IMR-90 (cell line): ENCODE data around the gene PSEN1. TPM values are rescaled to one million over a fixed set of nuclear protein-coding genes. Genes with fewer than 3 reads are reported as not detected.
"Not testable (repeated sequence)": the region's sequence is repeated elsewhere in the genome, so short reads cannot be mapped to it uniquely, and the experiment has no call there.

Experiments
- ATAC-seq: fragments of 200-7000 bp; cut with Tn5 transposase; 2 replicates; pipeline ENCODE4 v1.9.1; 2020; ENCODE audit warnings: low read depth, mild to moderate bottlenecking, moderate library complexity
- BruUV-seq: library from RNA; stranded (reverse); fragments of 400-500 nt; replicated peaks from 2 replicates; lab custom pipeline; 2021; lab: Mats Ljungman, UMichigan
- CTCF ChIA-PET: fragments of 300-600 bp; formaldehyde crosslinking; extraction: SDS; loops from one replicate; lab custom pipeline; 2021; ENCODE audit warnings: antibody characterized with exemption; lab: Yijun Ruan, JAX
- POLR2A ChIA-PET: fragments of 300-600 bp; sonication (Branson Sonifier 250); formaldehyde crosslinking; loops from one replicate; lab custom pipeline; 2022; ENCODE audit warnings: antibody characterized with exemption; ENCODE audit not compliant: unreplicated experiment; lab: Charles Lee
- DNase-seq: peaks from one replicate; pipeline ENCODE4 v3.0.0; 2013
- H2AFZ ChIP-seq: replicated peaks from 2 replicates; pipeline ENCODE3; 2013; ENCODE audit warnings: low read length, mild to moderate bottlenecking; ENCODE audit not compliant: poor library complexity
- H2AK5ac ChIP-seq: 2 replicates; pipeline ENCODE4 v1.6.1; 2013; ENCODE audit warnings: low read depth, low read length, inconsistent platforms
- H2AK9ac ChIP-seq: replicated peaks from 2 replicates; pipeline ENCODE3; 2013; ENCODE audit warnings: mild to moderate bottlenecking, low read depth, low read length, moderate library complexity; ENCODE audit not compliant: poor library complexity
- H2BK120ac ChIP-seq: 2 replicates; pipeline ENCODE4 v1.6.1; 2013; ENCODE audit warnings: low read depth, low read length, inconsistent platforms
- H2BK15ac ChIP-seq: 3 replicates; pipeline ENCODE4 v1.6.1; 2013; ENCODE audit warnings: low read depth, low read length, inconsistent platforms
- H2BK20ac ChIP-seq: 2 replicates; pipeline ENCODE4 v1.6.1; 2013; ENCODE audit warnings: low read depth, mild to moderate bottlenecking, inconsistent platforms, low read length, moderate library complexity
- H2BK5ac ChIP-seq: 2 replicates; pipeline ENCODE4 v1.6.1; 2013; ENCODE audit warnings: mild to moderate bottlenecking, low read depth, low read length, inconsistent platforms; ENCODE audit not compliant: poor library complexity, severe bottlenecking
- H3K14ac ChIP-seq: replicated peaks from 2 replicates; pipeline ENCODE4 v1.6.1; 2013; ENCODE audit warnings: low read depth, low read length, inconsistent platforms
- H3K18ac ChIP-seq: 2 replicates; pipeline ENCODE4 v1.6.1; 2013; ENCODE audit warnings: low read depth, low read length, control low read depth
- H3K23ac ChIP-seq: 2 replicates; pipeline ENCODE4 v1.6.1; 2013; ENCODE audit warnings: low read depth, low read length, inconsistent platforms
- H3K27ac ChIP-seq: 2 replicates; pipeline ENCODE4 v1.5.1; 2013; ENCODE audit warnings: mild to moderate bottlenecking, control low read depth, low read length; ENCODE audit not compliant: insufficient read depth
- H3K27me3 ChIP-seq: 2 replicates; pipeline ENCODE4 v1.6.1; 2013; ENCODE audit warnings: low read length; ENCODE audit not compliant: control insufficient read depth, insufficient read depth
- H3K36me3 ChIP-seq: 2 replicates; pipeline ENCODE4 v1.6.1; 2013; ENCODE audit warnings: low read length, mixed read lengths; ENCODE audit not compliant: control insufficient read depth, insufficient read depth
- H3K4ac ChIP-seq: 2 replicates; pipeline ENCODE4 v1.6.1; 2013; ENCODE audit warnings: low read depth, low read length, inconsistent platforms
- H3K4me1 ChIP-seq: 2 replicates; pipeline ENCODE4 v1.6.1; 2013; ENCODE audit warnings: low read length, mixed read lengths; ENCODE audit not compliant: control insufficient read depth, insufficient read depth
- H3K4me2 ChIP-seq: 2 replicates; pipeline ENCODE4 v1.6.1; 2013; ENCODE audit warnings: low read depth, mild to moderate bottlenecking, control low read depth, low read length, moderate library complexity
- H3K4me3 ChIP-seq: 2 replicates; pipeline ENCODE4 v1.5.1; 2013; ENCODE audit warnings: low read depth, mild to moderate bottlenecking, control low read depth, low read length, moderate library complexity; ENCODE audit not compliant: insufficient read depth
- H3K56ac ChIP-seq: 2 replicates; pipeline ENCODE4 v1.6.1; 2013; ENCODE audit warnings: low read length, inconsistent platforms; ENCODE audit not compliant: insufficient read depth; ENCODE audit errors: extremely low read depth
- H3K79me1 ChIP-seq, 2 experiments: 2 replicates each; pipeline ENCODE4 v1.6.1; 2013; ENCODE audit warnings: low read length in 2 of 2, inconsistent platforms in 1 of 2, low read depth in 1 of 2
- H3K9ac ChIP-seq: 2 replicates; pipeline ENCODE4 v1.6.1; 2013; ENCODE audit warnings: low read depth, low read length, control low read depth
- H3K9me1 ChIP-seq: 2 replicates; pipeline ENCODE4 v1.6.1; 2013; ENCODE audit warnings: low read length, inconsistent platforms; ENCODE audit not compliant: insufficient read depth
- H3K9me3 ChIP-seq: 2 replicates; pipeline ENCODE4 v1.6.1; 2013; ENCODE audit warnings: low read length; ENCODE audit not compliant: control insufficient read depth, insufficient read depth
- H4K20me1 ChIP-seq: 2 replicates; pipeline ENCODE4 v1.6.1; 2013; ENCODE audit warnings: low read length, inconsistent platforms; ENCODE audit not compliant: insufficient read depth
- H4K5ac ChIP-seq: 2 replicates; pipeline ENCODE4 v1.6.1; 2013; ENCODE audit warnings: mild to moderate bottlenecking, low read depth, low read length, control low read depth
- H4K8ac ChIP-seq, 2 experiments: 2 replicates each; pipeline ENCODE4 v1.6.1; 2013; ENCODE audit warnings: low read depth in 2 of 2, low read length in 2 of 2, control low read depth in 1 of 2, inconsistent platforms in 1 of 2
- H4K91ac ChIP-seq: 2 replicates; pipeline ENCODE4 v1.6.1; 2013; ENCODE audit warnings: low read depth, low read length, inconsistent platforms; ENCODE audit not compliant: insufficient read depth
- FOS ChIP-seq: fragments of 150-350 bp; IDR thresholded peaks from 2 replicates; pipeline ENCODE4 v1.6.1; 2016; ENCODE audit warnings: low read depth, low read length
- POLR2A ChIP-seq: IDR thresholded peaks from 2 replicates; pipeline ENCODE4 v1.6.1; 2012; ENCODE audit warnings: mild to moderate bottlenecking, low read depth, low read length
- RAD21 ChIP-seq: IDR thresholded peaks from 2 replicates; pipeline ENCODE4 v1.6.1; 2012; ENCODE audit warnings: low read length, improper control_type of control experiment
- RCOR1 ChIP-seq: IDR thresholded peaks from 2 replicates; pipeline ENCODE4 v1.6.1; 2012; ENCODE audit warnings: mild to moderate bottlenecking, low read length, improper control_type of control experiment; ENCODE audit not compliant: insufficient replicate concordance
- WGBS, 2 experiments: methylation state at CpG; one replicate each; pipeline versions ENCODE4 v1.1.5 to v1.1.7; 2013; ENCODE audit warnings: missing lambda C conversion rate in 2 of 2; ENCODE audit not compliant: insufficient read length in 1 of 2; ENCODE audit errors: extremely low coverage in 2 of 2; 5-methylcytosine and 5-hydroxymethylcytosine counted together
- dilution Hi-C: fragments of 300-500 bp; cut with HindIII; formaldehyde crosslinking; loops from one replicate; pipeline ENCODE4 v1.14.3; 2018; ENCODE audit warnings: low sequenced_read_pairs; ENCODE audit not compliant: unreplicated experiment
- in situ Hi-C: fragments of 300-500 bp; cut with MboI; formaldehyde crosslinking; loops from 3 replicates; pipeline ENCODE4 v1.14.3; 2019; ENCODE audit warnings: low sequenced_read_pairs, inconsistent platforms, mixed read lengths
- intact Hi-C: fragments of 100-400 bp; cut with micrococcal nuclease; formaldehyde crosslinking; loops from 2 replicates; pipeline ENCODE4 v1.10.0; 2022
- polyA plus RNA-seq, 3 experiments: library from polyadenylated mRNA; depleted of rRNA; stranded (reverse); fragments of >200 nt; gene quantifications; 2 replicates each; pipeline ENCODE4 v1.2.3, GENCODE V29; 2012; ENCODE audit warnings: low replicate concordance in 1 of 3
- total RNA-seq: library from RNA; depleted of rRNA; stranded (reverse); fragments of >200 nt; gene quantifications from 2 replicates; pipeline ENCODE4 v1.2.3, GENCODE V29; 2012
- TF ChIP-seq, protein P1 (sequence below): fragments of 150-350 bp; IDR thresholded peaks from 2 replicates; pipeline ENCODE4 v1.6.1; 2017; ENCODE audit warnings: mild to moderate bottlenecking, antibody characterized with exemption, low read length, low read depth

PSEN1 gene
- total and polyA plus RNA-seq, 2 of the 4 experiments (the other 2 are of a cell fraction): 14.8 to 62.7 TPM

DNA sequence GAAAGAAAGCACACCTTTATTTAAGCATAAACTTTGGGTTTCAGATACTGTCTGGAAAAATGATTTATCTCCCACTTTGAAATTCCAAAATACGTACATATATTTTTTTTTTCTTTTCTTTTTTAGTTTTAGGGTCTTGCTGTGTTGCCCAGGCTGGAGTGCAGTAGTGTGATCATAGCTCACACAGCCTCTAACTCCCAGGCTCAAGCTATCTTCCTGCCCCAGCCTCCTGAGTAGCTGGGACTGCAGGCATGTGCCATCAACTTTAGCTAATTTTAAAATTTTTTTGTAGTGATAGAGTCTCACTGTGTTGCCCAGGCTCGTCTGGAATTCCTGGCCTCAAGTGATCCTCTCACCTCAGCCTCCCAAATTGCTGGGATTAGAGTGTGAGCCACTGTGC, 55.1 kb downstream of the PSEN1 start:
- dilution Hi-C loops: no loop called here
- Histone ChIP-seq H3K9me1 (peaks cover 7% of the 10 kb centered on the region), H4K8ac (no peak overlapping the region), H3K36me3 (peaks cover 32% of the 10 kb centered on the region), H3K9ac (no peak overlapping the region), H2AK5ac (no peak overlapping the region), H3K27me3 (no peaks in the 10 kb centered on the region), H3K56ac (no peak overlapping the region), H3K14ac (no peak overlapping the region), H2AFZ (no peak overlapping the region), H3K4me1 (peaks cover 7% of the 10 kb centered on the region), H2BK5ac (no peak overlapping the region), H3K4me3 (no peak overlapping the region), H3K79me1 (peaks cover 11 to 23% of the 10 kb centered on the region in 2 experiments; a peak in 3 of 4 replicates), H3K23ac (no peak overlapping the region), H4K5ac (no peak overlapping the region), H3K18ac (no peak overlapping the region), H2BK15ac (no peak overlapping the region), H3K4ac (no peak overlapping the region), H3K27ac (no peak overlapping the region), H2AK9ac (no peak overlapping the region), H3K4me2 (no peak overlapping the region), H2BK20ac (no peak overlapping the region), H3K9me3 (no peaks in the 10 kb centered on the region), H4K91ac (no peak overlapping the region), H4K20me1 (0 out of 2 replicates have a peak, but pooled peaks cover 4% of the 10 kb centered on the region), H2BK120ac (no peak overlapping the region)
- in situ Hi-C loops: no loop called here
- ChIA-PET CTCF (no interaction called here), POLR2A (no interaction called here)
- DNase-seq (no peak), ATAC-seq (no peak)
- BruUV-seq: no TSS peak
- no CpG with 5 or more reads among the region's 2 CpGs for WGBS, 2 experiments
- intact Hi-C loops: no loop called here
- TF ChIP-seq RAD21 (no peak), RCOR1 (no peak), POLR2A (no peak), FOS (no peak)
- TF ChIP-seq, protein P1, sequence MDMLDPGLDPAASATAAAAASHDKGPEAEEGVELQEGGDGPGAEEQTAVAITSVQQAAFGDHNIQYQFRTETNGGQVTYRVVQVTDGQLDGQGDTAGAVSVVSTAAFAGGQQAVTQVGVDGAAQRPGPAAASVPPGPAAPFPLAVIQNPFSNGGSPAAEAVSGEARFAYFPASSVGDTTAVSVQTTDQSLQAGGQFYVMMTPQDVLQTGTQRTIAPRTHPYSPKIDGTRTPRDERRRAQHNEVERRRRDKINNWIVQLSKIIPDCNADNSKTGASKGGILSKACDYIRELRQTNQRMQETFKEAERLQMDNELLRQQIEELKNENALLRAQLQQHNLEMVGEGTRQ: no peak

DNA sequence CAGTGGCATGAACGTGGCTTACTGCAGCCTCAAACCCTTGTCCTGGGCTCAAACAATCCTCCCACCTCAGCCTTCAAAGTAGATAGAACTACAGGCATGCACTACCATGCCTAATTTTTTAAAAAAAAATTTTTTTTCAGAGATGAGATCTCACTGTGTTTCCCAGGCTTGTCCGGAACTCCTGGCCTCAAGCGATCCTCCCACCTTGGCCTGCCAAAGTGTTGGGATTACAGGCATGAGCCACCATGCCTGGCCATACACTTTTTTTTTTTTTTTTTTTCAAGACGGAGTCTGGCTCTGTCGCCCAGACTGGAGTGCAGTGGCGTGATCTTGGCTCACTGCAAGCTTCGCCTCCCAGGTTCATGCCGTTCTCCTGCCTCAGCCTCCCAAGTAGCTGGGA, 58.0 kb downstream of the PSEN1 start:
- ATAC-seq, H4K91ac ChIP-seq, H3K56ac ChIP-seq, BruUV-seq, dilution Hi-C loops, H2BK120ac ChIP-seq, H3K23ac ChIP-seq, H2AK5ac ChIP-seq, H3K27me3 ChIP-seq, CTCF ChIA-PET, H3K9me3 ChIP-seq, H3K9ac ChIP-seq, H2AK9ac ChIP-seq, in situ Hi-C loops, H2BK5ac ChIP-seq, H4K8ac ChIP-seq, H3K4me1 ChIP-seq, H3K9me1 ChIP-seq, H3K4me3 ChIP-seq, H2AFZ ChIP-seq, H4K20me1 ChIP-seq, POLR2A ChIA-PET, H3K4me2 ChIP-seq, H3K18ac ChIP-seq, H2BK15ac ChIP-seq, H2BK20ac ChIP-seq, H3K27ac ChIP-seq, H4K5ac ChIP-seq, H3K4ac ChIP-seq, intact Hi-C loops, DNase-seq, H3K14ac ChIP-seq: not testable (repeated sequence)
- Histone ChIP-seq H3K79me1 (peaks cover 11 to 21% of the 10 kb centered on the region in 2 experiments; a peak in 3 of 4 replicates), H3K36me3 (peaks cover 37% of the 10 kb centered on the region)
- 90% methylated on average over 2 of the region's 8 CpGs; no CpG with 5 or more reads in 1 of the 2 experiments for WGBS, 2 experiments
